Cardiac muscle cell (in vitro differentiated cells and primary cell): Measurements from ENCODE around the gene FNBP1L. TPM values are rescaled to one million over a fixed set of nuclear protein-coding genes. Genes with fewer than 3 reads are reported as not detected.

ENCODE experiments used
- DNase-seq, 2 donors: peaks; one replicate each; pipeline versions ENCODE4 v3.0.0 to v3.0.0-alpha.2; 2010 to 2017; ENCODE audit warnings: low read depth in 1 of 2, low spot score in 1 of 2
- H3K27ac ChIP-seq: fragments of 200-600 bp; sonication (generic); 2 replicates; pipeline ENCODE4 v1.5.1; 2016
- H3K27me3 ChIP-seq: fragments of 200-600 bp; sonication (generic); 2 replicates; pipeline ENCODE4 v1.6.0; 2016; ENCODE audit warnings: control low read depth
- H3K36me3 ChIP-seq: fragments of 200-600 bp; sonication (generic); 2 replicates; pipeline ENCODE4 v1.5.1; 2016; ENCODE audit warnings: control low read depth
- H3K4me1 ChIP-seq: fragments of 200-600 bp; sonication (generic); 2 replicates; pipeline ENCODE4 v1.8.1; 2017; ENCODE audit warnings: low read depth, mild to moderate bottlenecking, mixed run types
- H3K4me3 ChIP-seq: fragments of 200-600 bp; sonication (generic); 2 replicates; pipeline ENCODE4 v1.5.1; 2016; ENCODE audit warnings: mild to moderate bottlenecking
- H3K9me3 ChIP-seq: fragments of 200-600 bp; sonication (generic); 2 replicates; pipeline ENCODE4 v1.5.1; 2017; ENCODE audit warnings: low read depth, mild to moderate bottlenecking, control low read depth
- CTCF ChIP-seq: IDR thresholded peaks from 2 replicates; pipeline ENCODE4 v1.5.1; 2012; ENCODE audit warnings: low read depth, mild to moderate bottlenecking, low read length
- polyA plus RNA-seq: library from polyadenylated mRNA; unstranded; fragments of >200 nt; fragmentation: Nextera tagmentation; extraction: Ambion mirVana; gene quantifications from 2 replicates; pipeline ENCODE4 v1.2.1, GENCODE V29; 2016
- total RNA-seq: library from RNA; depleted of rRNA; stranded (reverse); fragments of >200 nt; gene quantifications from 2 replicates; pipeline ENCODE4 v1.2.3, GENCODE V29; 2016

The FNBP1L gene
- total and polyA plus RNA-seq, 2 experiments from 2014 or later: 12.3 to 13.8 TPM

GRCh38 chr1:93537924-93538323 is 90.0 kb downstream of the FNBP1L start:
- DNase-seq: no peak
- Histone ChIP-seq H3K27me3 (no peaks in the 10 kb centered on the region), H3K4me1 (no peaks in the 10 kb centered on the region), H3K4me3 (no peak overlapping the region), H3K36me3 (no peaks in the 10 kb centered on the region), H3K9me3 (no peaks in the 10 kb centered on the region), H3K27ac (no peak overlapping the region)
- no peak for TF ChIP-seq CTCF

- Histone ChIP-seq H3K9me3 (no peaks in the 10 kb centered on the region), H3K36me3 (peaks cover 2% of the 10 kb centered on the region), H3K27ac (no peak overlapping the region), H3K27me3 (no peaks in the 10 kb centered on the region), H3K4me1 (no peaks in the 10 kb centered on the region), H3K4me3 (no peak overlapping the region)
- no peak for TF ChIP-seq CTCF
- no peak for DNase-seq
These were observed 93.1 kb downstream of the FNBP1L start for GRCh38 chr1:93541045-93541444.

- Histone ChIP-seq H3K36me3 (peaks cover 2% of the 10 kb centered on the region), H3K27ac (no peak overlapping the region)
These were observed 94.5 kb downstream of the FNBP1L start for GRCh38 chr1:93542398-93542797.

GRCh38 chr1:93546162-93546863 is 98.4 kb downstream of the FNBP1L start:
- Histone ChIP-seq H3K27me3 (no peaks in the 10 kb centered on the region), H3K27ac (no peak overlapping the region), H3K4me1 (no peaks in the 10 kb centered on the region), H3K4me3 (no peak overlapping the region), H3K36me3 (peaks cover 2% of the 10 kb centered on the region), H3K9me3 (no peaks in the 10 kb centered on the region)
- no peak for DNase-seq
- no peak for TF ChIP-seq CTCF

More at GRCh38 chr1:93542398-93542797, 94.5 kb downstream of the FNBP1L start:
- TF ChIP-seq CTCF: no peak
- H3K9me3 ChIP-seq: no peaks in the 10 kb centered on the region
- no peak for DNase-seq
- no peaks in the 10 kb centered on the region for H3K4me1 ChIP-seq
- no peaks in the 10 kb centered on the region for H3K27me3 ChIP-seq
- H3K4me3 ChIP-seq: no peak overlapping the region

- Histone ChIP-seq H3K4me1 (peaks cover 13% of the 10 kb centered on the region), H3K27me3 (no peaks in the 10 kb centered on the region), H3K9me3 (no peaks in the 10 kb centered on the region), H3K4me3 (no peak overlapping the region), H3K27ac (no peak overlapping the region), H3K36me3 (peaks cover 1% of the 10 kb centered on the region)
- no peak for TF ChIP-seq CTCF
- DNase-seq: no peak
These were observed 101.2 kb downstream of the FNBP1L start for GRCh38 chr1:93549131-93549530.
